Peyer's patch (tissue), 4 donors: Measurements from ENCODE around the gene ENAH.

ENCODE experiments used
- POLR2A ChIP-seq, 2 donors: fragments of 450-650 bp; IDR thresholded peaks; one replicate each; pipeline ENCODE4 v1.5.1; 2017; ENCODE audit warnings: antibody characterized with exemption in 2 of 2, mild to moderate bottlenecking in 2 of 2, moderate library complexity in 2 of 2
- TF ChIP-seq, protein P1 (sequence below), 6 experiments: fragments of 450-650 bp in 4 of 6; fragments of 200-600 bp in 2 of 6; sonication (generic) in 1 of 6; IDR thresholded peaks; one replicate each; pipeline ENCODE4 v1.5.1; 2017 to 2019; ENCODE audit warnings: antibody characterized with exemption in 6 of 6, mild to moderate bottlenecking in 3 of 6, moderate library complexity in 1 of 6

DNA sequence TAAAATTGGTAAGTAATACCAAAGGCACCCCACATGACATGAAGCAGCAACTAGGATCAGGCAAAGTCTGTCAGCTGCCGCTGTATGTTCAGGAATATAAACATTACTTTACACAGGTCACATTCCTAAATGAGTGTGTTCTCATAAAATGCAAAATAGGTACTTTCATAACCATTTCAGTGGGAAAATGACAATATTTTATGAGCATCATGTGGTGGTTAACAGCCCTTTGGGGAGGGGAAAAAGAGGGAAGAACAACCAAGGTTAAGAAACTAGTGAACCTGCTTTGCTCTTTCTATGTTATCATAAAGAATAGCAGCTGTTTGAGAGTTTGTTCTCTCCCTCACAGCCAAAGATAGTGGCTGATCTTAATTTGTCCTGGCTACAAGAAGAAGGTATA, 119.7 kb downstream of the ENAH start:
- TF ChIP-seq, protein P1, sequence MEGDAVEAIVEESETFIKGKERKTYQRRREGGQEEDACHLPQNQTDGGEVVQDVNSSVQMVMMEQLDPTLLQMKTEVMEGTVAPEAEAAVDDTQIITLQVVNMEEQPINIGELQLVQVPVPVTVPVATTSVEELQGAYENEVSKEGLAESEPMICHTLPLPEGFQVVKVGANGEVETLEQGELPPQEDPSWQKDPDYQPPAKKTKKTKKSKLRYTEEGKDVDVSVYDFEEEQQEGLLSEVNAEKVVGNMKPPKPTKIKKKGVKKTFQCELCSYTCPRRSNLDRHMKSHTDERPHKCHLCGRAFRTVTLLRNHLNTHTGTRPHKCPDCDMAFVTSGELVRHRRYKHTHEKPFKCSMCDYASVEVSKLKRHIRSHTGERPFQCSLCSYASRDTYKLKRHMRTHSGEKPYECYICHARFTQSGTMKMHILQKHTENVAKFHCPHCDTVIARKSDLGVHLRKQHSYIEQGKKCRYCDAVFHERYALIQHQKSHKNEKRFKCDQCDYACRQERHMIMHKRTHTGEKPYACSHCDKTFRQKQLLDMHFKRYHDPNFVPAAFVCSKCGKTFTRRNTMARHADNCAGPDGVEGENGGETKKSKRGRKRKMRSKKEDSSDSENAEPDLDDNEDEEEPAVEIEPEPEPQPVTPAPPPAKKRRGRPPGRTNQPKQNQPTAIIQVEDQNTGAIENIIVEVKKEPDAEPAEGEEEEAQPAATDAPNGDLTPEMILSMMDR (IDR thresholded peaks at IDR 0.05): no peak
- no peak for TF ChIP-seq POLR2A (IDR thresholded peaks at IDR 0.05)
